Muscle of back (tissue), 11 donors: ENCODE measurements around the gene C3orf22. TPM values are rescaled to one million over a fixed set of nuclear protein-coding genes. Genes with fewer than 3 reads are reported as not detected.

Source experiments
- DNase-seq, 3 donors: peaks; one replicate each; pipeline versions ENCODE4 v3.0.0 to v3.0.0-alpha.2; 2013
- polyA plus RNA-seq, 10 donors: library from polyadenylated mRNA; unstranded; fragments of 120-200 nt; gene quantifications; one replicate each; pipeline ENCODE4 v1.2.1, GENCODE V29; 2013; ENCODE audit not compliant: insufficient read length in 10 of 10

C3orf22 gene
- polyA plus RNA-seq, 10 donors: 0.08 to 0.35 TPM; not detected in 8

DNA sequence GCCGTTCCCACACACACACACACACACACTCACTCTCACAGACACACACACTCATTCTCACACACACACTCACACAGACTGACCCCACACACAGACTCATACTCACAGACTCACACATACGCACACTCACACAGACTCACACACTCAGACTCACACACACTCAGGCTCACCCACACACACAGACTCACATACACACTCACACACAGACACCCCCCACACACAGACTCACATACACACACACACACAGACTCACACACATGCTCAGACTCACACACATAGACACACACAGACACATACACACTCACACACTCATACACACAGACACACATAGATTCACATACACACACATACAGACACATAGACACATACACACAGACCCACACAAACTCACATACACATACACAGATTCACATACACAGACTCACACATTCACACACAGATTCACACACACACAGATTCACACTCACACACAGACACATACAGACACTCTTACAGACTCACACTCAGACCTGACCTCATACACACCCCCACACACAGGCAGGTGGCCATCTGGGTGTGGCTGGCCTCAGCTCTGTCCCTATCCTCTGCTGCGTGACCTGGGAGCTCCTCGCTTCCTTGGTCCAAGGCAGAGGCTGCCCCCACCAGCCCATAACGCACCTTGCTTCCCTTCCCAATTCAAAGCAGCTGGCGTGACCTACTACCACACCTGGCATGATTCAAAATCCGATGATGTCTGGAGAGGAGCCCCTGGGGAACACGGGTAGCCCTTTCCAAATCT lies 1.9 kb downstream of the C3orf22 start:
- no peak for DNase-seq

DNA sequence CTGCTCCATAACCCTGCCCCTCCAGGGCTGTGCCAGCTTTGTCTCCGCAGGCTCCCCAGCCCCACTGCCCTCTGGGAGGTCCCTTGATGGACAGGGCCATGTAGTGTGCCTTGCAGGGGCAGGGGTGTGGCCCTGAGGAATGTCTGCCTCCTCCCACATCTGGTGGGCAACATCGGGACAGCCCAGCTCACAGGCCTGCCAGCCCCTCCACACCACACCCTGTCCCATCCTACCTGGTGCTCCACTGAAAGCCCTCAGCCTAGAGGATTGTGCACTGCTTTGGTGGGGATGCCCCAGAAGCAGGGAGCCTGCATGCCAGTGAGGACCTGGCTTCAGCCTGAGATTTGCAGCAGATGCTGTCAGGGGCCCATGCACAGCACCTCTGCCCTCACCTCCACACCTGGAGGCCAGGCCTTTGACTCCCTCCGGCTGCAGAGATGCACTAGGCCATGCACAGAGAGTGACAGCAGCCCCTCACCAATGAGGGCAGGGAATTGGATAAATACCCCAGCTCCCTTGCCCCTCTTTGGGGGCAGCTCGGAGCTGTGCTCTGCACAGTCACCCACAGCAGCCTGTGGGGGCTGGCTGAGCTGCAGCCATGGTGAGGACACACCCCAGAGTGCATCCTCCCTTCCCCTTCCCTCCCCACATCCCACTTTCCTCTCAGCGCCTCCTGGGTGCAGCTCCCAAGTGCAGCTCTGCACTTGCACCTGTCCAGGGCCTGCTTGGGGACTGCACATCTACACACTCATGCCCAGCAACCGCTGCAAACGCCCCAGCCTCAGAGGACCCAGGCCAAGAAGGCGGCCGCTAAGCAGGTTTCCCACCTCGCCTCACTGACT lies 2.7 kb downstream of the C3orf22 start:
- no peak for DNase-seq

DNA sequence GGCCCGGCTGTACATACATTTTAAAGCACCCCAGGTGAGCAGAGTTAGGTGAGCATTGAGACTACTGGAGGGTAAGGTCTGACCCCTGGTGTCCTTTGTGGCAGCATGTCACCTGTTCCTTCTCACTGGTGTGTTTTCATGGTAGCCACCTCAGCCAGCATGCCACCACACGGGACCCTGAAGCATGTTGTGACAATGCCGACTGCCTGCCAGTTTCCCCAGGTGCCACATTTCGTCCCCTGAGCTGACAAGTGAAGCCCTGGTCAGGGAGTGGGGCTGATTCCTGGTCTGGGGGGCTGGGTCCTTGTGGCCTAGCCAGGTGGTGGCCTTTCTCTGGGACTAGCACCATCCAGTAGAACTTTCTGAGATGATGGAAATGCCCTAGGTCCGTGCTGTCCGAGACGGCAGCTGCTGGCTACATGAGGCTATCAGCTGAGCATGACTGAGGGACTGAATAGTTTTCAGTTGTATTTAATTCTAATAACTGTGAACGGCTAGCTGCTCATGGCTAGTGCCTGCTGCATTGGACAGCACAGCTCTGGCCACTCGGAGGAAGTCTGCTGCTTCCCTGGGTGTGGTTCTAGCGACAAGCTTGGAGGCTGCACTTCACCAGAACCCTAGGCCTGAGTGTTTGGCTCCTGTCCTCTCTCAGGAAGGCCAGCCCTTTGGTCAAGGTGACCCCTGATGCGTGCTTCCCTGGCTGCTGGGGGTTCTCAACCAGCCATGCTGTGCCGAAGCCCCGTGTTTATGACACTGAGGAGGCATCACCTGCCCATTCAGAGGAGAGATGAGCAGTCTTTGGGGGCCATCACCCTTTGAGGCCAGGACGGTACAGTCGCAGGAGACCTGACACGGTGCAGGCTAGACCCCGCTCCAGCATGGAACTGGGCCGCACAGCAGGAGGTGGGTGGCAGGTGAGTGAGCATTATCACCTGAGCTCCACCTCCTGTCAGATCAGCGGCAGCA lies 3.9 kb downstream of the C3orf22 start:
- no peak for DNase-seq

DNA sequence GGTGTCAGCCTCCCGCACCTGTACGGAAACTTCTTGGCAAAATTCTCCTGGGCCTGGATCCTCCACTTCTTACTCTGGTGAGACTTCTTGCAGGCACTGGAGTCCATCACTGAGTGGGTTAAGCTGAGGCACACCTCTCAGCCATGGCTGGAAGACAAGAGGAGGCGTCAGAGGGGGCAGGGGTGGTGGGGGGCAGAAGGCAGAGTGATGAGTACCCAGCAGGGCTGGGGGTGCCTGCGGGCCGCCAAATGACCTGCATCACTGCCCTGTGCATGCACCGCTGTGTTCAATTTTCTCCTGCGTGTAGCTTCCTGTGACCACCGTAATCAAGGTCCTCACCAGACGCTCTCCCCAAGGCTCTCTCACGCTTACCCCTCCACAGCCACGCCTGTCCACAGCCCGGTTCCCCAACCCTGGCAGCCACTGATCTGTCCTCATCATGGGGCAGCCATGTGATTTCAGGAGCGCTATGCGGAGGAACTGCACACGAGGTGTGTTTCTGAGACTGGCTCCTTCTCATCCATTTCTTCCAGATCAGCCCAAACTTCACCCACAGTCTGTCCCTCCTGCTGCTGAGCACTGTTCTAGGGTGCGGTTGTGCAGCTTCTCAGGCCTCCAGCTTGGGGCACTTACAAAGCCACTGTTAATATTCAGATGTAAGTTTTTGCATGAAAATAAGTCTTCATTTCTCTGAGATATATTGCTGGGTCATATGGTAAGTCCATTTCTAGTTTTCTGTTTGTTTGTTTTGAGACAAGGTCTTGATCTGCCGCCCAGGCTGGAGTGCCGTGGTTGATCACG lies 5.2 kb downstream of the C3orf22 start:
- no peak for DNase-seq

DNA sequence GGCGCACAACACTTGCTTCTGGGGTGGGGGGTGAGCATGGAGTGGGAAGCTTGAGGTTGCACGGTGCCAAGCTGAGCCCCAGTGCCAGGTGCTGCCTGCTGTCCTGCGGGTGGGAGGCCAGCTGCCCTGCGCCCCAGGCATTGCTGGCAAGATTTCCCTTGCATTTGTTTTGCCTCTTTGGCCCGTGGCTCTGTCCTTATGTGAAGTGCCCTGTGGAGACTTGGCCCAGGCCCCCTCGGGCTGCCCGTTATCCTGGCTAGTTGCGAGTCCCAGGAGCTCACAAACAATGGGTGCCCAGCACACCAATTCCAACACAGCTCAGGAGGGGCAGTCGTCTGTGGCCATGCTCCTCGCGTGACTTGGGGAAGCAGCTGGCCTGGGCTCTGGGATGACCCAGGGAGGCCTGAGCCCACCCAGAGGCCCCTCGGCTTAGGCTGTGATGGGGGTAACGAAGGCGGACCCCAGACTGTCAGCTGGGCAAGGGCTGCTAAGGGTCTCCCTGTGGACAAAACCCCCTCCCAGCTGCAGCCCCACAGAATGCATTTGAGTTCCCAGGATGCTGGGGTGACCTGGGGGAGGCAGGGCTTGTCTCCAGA lies 5.9 kb downstream of the C3orf22 start:
- DNase-seq: no peak

DNA sequence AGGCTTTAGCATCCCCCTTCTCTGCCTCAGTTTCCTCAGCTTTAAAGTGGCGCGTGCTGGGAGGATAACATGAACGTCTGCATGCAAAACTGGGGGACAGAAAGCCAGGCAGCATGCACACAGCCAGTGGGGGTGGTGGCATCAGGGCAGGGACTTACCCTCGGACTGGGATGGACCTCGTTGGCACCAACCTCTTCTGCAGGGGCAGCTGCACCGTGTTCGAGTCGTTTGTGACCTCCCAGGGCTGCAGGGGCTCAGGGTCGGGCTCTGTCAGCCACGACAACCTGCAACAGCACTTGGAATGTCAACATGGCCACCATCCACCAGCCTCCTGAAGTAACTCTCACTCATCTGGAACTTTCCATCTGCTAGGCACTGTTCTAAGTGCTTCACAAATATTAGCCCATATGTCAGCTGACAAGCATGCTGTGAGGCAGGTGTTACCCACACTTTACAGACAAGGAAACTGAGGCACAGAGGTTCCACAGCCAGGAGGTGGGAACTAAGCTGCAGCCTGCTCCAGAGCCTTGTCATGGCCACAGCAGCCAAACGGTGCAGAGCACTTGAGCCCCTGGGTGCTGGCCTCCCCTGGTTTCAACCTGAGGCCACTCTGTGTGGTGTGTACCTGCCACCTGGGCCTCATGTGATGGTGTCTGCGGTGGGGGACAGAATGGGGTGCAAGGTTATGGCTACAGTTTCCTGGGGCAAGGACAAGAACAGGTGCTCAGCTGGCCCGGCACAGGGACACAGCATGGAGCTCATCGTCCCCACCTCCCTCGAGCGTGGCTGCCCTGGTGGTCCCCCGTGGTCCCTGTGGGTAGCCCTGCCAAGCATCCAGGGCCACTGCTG lies 6.7 kb downstream of the C3orf22 start:
- DNase-seq: no peak

DNA sequence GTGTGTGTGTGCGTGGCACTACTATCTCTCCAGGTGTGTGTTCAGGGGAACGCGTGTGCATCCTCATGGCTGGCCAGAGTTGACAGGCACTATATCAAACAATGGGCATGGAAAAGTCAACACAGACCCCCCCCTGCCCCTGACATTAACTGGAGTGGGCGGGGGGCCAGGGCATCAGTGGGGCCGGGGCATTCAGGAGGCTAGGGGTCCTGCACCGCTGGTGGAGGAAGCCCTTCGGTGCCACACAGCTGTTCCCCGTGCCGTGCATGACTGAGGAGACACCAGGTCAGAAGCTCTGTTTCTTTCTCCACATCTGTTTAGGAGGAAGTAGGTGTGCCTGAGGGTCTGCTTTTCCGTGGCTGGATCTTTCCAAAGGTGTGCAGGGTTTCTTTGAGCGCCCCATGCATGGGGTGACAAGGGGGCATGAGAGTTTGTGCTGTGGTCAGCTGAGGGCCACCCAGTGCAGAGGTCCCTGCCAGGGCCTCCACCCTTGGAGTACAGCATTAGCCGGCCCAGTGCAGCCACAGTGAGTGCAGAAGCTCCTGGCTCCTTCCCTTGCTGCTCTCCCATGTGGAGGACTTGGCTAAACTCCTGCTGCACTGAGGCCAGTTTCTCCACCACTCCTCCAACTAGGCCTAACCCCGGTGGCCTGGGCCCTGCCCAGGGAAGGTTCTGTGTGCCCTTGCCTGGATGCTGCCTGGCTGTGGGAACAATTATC lies 7.5 kb downstream of the C3orf22 start:
- peak in 2 of 3 donors; percentile 35 to 61 for DNase-seq

DNA sequence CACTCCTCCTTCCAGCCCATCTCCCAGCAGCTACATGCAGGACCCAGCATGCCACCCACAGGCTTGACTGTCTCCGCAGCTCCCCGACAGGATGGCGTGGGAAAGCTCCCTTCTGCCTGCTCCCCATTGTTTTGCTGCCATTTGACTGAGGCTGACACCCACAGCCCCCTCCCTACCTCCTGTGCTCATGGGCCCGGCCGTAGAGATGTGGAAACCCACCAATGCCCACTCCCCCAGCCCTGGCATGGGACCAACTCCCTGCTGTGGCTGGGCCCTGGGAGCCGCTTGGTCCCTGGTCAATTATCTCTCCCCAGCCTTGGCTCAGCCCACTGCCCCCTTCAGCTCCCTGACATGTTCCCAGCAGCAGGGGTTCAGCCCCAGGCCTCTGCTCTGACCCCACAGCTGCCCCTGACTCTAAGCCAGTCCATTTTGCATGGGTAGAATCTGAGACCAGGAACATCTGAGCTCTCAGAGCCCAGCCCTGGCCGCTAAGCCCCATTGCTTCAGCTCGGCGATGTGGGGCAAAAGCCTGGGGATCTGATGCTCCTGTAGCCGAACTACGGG lies 8.2 kb downstream of the C3orf22 start:
- no peak for DNase-seq

DNA sequence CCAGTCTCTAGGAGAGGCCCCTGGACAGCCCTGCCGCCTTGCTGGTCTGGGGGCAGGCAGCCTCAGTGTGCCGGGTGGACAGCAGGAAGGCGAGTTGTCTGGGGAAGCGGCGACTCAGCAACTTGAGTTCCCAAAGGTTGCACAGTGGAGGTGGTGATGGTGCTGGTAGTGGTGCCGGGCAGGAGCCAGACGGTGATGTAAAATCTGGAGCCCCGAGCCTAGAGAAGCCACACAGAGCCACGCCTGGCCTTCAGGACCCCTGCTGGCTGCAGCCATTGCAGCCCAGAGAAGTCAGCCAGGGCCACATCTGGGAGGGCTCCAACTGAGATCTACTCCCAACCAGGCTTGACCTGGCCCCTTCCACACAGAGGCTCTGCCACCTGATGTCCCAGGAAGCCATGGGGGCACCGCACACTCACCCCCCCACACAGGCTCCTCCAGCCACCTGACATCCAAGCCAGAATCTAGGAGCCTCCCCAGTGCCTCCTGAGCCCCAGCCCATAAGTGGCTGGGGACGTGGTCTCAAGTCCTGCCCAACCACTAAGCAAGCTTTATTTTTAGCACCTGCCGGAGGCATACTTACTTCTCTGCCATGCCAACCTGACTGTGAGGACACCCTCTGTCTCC lies 8.8 kb downstream of the C3orf22 start:
- no peak for DNase-seq

DNA sequence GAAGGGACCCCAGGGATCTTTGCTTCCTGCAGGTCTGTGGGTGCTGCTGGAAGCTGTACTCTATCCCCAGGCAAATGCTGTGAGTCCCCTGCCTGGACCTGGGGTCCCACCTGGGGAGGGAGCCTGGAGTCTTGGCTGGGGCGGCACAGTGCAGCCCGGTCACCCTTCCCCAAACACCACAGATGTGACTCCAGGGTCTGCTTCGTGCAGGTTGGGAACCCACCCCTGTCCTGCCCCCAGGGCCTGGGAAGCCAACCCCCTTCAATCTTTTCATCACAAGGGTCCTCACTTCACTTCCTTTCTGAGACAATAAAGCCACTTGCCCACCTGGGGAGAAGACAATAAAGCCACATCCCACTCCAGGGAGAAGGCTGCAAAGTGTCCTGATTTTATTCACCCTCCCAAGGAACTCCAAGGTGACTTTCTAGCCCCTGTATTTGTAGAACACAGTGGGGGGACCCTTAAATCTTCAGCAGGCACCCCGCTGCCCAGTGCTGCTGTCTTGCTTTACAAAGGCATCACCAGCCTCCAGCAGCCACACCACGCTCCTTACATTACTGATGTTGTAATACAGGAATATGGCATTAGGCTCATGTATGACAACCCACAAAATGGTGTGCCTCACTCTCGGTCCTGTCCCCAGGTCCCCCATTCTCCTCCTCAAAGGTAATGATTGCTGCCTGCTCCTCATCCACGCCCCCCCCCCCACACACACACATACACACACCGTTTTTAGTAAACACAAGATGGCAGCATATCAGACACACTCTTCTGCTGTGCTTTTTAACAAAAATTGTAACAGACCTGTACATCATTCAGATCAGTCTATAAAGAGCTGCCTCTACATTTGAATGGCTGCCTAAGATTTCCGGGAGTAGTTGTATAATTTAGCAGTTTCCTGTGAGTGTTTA lies 9.9 kb downstream of the C3orf22 start:
- no peak for DNase-seq

DNA sequence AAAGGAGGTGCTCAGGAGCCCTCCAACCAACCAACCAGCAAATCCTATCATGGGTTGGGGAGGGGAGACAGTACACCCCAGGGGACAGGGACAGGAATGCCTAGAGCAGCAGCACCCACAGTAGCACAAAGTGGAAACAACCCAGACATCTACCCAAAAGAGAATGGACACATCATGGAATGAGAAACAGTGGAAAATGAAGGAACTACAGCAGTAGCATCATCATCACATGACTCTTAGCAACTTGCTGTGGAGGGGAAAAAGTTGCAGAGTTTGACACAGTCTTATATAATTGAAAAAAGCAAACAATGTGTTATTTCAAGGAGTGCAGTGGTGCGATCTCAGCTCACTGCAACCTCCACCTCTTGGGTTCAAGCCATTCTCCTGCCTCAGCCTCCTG lies 11.0 kb downstream of the C3orf22 start:
- no peak for DNase-seq

DNA sequence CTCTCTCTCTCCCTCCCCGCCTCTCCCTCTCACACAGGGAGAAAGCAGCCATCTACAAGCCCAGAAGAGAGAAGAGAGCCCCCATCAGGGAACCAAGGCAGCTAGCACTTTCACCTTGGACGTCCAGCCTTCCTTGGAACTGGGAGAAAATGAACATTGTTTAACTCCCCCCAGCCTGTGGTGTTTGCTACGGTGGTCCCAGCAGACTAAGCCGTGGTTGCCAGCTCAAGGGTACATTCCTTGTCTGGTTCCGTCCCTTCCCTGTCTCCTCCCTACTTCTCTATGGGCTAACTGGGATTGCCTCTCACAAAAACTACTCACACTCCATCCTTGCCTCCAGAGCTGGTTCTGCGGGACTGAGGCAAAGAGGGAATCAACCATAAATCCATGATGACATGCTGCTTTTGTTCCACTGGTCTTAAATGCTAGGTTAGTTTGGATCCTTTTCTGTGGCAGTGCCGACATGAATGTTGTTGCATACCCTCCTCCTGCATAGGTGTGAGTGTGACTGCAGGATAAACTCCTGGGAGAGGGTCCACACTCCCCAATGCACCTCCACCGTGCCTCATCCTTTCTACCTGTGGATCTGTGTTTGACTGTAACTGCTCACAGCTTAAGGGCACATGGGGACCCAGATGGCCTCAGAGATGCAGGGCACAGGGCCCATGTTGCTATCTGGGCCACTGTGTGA lies 12.0 kb downstream of the C3orf22 start:
- DNase-seq: no peak

DNA sequence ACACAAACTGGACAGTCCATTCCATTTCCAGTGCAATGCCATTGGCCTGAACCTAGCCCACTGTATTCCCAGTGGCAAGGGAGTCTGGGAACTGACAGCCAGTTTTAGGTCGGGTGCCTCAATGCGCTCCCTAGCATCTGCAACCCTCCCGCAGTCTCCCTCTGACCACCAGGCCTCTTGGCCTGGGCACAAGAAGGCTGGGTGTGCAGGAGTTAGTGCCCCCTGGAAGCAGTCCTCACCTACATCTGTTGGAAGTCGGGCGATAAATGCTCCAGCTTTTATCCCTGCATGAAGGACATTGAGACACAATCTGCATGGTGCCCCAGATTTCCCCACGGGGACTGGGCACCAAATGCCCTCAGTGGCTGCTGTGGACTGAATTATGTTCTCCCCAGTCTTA lies 12.7 kb downstream of the C3orf22 start:
- no peak for DNase-seq

DNA sequence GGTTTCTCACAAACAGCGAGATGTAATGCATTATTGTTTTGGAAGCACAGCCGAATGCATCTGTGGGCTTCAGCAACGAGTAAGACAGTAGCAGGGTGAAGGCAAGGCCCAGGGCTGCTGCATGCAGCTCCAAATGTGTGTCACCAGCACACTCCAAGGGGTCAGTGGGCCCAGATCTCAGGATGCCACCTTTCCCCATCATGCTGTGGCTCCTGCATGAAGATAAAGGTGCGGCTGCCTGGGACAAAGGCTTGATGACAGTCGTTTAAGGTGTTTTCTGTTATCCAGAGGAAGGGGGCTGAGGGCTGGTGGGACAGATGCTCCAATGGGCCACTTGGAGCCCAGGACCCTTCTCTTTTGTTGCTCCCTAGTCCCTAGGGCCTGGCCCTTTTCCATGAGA lies 13.2 kb downstream of the C3orf22 start:
- no peak for DNase-seq

DNA sequence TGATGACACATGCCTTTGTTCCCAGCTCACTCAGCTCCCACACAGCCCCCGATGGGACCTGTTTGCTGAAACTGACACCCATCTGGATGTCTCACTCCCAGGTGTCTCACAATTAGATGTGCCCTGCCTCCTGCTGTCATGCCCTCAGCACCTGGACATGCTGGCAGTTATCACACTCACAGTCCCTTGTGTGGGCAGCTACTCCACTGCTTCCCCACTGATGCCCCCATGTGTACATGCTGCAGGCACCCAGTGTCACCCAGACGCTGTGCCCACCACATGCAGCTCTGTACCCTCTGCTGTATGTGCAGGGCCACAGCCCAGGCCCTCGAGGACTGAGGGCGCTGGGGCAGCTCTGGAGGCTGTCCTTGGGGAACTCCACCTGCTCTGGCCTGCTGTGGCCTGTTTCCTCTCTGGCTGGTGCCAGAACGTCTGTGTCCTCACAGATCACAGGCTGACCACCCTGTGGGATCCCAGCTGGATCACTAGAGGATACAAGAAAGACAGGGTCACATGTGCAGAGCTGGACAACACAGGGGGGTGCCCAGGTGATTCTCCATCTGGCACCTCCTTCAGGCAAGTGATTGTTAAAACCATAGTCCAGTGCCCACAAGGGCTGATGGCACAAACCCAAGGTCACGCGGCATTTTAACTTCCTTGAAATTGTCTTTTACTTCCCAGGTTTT lies 14.0 kb downstream of the C3orf22 start:
- no peak for DNase-seq
